GM23338 (cell line): ENCODE data around the gene CYSRT1.

Source experiments
- EZH2 ChIP-seq: fragments of 200-600 bp; sonication (generic); IDR thresholded peaks from one replicate; pipeline ENCODE4 v1.8.0; 2017; ENCODE audit warnings: antibody characterized with exemption, mild to moderate bottlenecking, low read depth; ENCODE audit not compliant: unreplicated experiment
- TF ChIP-seq, protein P1 (sequence below): IDR thresholded peaks from one replicate; pipeline ENCODE4 v1.6.1; 2018; ENCODE audit warnings: antibody characterized with exemption; ENCODE audit not compliant: unreplicated experiment
- TF ChIP-seq, protein P2 (sequence below), 2 experiments: fragments of 200-600 bp in 1 of 2; sonication (generic) in 1 of 2; conservative IDR thresholded peaks; 2 replicates each; pipeline versions ENCODE4 v1.5.1 to v1.6.1; 2016 to 2017; ENCODE audit warnings: antibody characterized with exemption in 2 of 2, low read depth in 2 of 2, mild to moderate bottlenecking in 2 of 2, moderate library complexity in 1 of 2

DNA sequence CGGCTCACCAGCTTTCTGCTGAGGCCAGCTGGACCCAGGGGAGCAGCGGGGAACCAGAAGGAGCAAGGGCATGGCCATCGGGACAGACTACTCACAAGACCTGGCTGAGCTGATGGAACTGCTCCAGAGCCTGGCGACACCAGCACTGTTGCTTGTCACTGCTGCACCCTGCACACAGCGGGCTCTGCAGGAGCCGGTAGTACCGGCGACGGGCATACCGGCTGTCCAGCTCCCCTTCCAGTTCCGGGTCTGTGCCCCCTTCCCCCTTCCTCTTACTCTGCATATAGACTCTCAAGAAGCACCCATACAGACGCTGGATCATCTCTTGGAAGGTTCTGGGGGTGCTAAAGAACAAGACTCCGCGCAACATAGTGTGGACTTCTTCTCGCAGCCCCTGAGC, 37.6 kb upstream of the CYSRT1 start:
- TF ChIP-seq, protein P1, sequence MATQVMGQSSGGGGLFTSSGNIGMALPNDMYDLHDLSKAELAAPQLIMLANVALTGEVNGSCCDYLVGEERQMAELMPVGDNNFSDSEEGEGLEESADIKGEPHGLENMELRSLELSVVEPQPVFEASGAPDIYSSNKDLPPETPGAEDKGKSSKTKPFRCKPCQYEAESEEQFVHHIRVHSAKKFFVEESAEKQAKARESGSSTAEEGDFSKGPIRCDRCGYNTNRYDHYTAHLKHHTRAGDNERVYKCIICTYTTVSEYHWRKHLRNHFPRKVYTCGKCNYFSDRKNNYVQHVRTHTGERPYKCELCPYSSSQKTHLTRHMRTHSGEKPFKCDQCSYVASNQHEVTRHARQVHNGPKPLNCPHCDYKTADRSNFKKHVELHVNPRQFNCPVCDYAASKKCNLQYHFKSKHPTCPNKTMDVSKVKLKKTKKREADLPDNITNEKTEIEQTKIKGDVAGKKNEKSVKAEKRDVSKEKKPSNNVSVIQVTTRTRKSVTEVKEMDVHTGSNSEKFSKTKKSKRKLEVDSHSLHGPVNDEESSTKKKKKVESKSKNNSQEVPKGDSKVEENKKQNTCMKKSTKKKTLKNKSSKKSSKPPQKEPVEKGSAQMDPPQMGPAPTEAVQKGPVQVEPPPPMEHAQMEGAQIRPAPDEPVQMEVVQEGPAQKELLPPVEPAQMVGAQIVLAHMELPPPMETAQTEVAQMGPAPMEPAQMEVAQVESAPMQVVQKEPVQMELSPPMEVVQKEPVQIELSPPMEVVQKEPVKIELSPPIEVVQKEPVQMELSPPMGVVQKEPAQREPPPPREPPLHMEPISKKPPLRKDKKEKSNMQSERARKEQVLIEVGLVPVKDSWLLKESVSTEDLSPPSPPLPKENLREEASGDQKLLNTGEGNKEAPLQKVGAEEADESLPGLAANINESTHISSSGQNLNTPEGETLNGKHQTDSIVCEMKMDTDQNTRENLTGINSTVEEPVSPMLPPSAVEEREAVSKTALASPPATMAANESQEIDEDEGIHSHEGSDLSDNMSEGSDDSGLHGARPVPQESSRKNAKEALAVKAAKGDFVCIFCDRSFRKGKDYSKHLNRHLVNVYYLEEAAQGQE: no peak
- TF ChIP-seq, protein P2, sequence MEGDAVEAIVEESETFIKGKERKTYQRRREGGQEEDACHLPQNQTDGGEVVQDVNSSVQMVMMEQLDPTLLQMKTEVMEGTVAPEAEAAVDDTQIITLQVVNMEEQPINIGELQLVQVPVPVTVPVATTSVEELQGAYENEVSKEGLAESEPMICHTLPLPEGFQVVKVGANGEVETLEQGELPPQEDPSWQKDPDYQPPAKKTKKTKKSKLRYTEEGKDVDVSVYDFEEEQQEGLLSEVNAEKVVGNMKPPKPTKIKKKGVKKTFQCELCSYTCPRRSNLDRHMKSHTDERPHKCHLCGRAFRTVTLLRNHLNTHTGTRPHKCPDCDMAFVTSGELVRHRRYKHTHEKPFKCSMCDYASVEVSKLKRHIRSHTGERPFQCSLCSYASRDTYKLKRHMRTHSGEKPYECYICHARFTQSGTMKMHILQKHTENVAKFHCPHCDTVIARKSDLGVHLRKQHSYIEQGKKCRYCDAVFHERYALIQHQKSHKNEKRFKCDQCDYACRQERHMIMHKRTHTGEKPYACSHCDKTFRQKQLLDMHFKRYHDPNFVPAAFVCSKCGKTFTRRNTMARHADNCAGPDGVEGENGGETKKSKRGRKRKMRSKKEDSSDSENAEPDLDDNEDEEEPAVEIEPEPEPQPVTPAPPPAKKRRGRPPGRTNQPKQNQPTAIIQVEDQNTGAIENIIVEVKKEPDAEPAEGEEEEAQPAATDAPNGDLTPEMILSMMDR (conservative IDR thresholded peaks at IDR 0.05; ENCODE audit: low read depth in 2 of 2): no peak
- no peak for TF ChIP-seq EZH2
